DMS53 treated with DMSO at 0.1 percent for 48 hours (cell line): ENCODE measurements around the gene FXYD6.

Experiments used
- DNase-seq: peaks from one replicate; lab custom pipeline; 2025; ENCODE audit not compliant: unreplicated experiment; lab: John Stamatoyannopoulos, UW

Gene FXYD6

DNA sequence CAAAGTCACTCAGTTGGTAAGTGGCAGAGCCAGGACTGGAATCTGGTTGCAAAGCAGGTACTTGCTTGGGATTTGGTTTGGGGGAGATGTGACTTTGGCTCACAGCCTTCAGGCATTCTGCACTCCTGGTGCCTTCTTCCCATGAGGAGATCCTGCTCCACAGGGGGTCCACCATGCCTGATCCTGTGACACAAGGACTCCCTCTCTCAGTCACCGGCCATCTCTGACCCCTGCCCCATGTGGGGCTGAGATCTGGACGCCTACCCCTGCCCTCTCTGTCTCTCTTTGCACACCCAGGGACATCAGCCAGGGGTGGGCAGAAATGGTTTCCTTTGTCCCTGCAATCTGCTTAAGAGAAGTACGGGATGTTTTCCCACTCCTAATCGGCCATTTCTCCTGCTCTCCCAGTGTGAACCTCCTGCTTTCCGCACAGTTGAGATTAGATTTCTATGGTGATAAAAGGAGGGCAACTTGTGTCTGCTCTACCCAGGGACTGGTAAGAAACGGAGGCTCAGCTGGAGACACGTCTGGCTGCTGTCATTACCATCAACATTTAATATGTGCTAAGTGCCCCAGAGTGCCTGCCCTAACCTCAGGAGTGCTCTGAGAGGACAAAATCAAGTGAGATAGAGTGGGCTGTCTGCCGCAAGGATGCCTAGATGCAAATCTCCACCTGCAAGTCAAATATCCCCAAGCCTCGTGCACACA, 11.1 kb upstream of the FXYD6 start:
- DNase-seq: no peak

DNA sequence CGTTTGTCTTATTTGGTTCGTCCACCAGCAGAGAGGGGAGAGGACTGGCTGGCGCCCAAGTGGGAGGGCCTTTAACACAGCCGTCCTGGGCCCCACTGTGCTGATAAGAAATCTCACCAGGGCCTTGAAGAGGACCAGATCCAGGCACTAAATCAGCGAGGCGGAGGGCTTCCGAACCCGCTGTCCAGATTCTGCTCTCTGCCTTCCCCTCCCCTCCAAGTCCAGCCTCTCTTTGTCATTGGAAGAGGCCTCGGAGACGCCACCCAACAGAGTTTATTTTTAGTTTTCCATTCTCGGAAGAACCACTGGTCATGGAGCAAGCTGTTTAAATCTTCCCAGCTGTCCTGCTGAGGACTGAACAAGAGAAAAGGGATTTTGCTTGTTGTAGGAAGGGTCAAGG, 9.3 kb upstream of the FXYD6 start:
- DNase-seq: no peak

DNA sequence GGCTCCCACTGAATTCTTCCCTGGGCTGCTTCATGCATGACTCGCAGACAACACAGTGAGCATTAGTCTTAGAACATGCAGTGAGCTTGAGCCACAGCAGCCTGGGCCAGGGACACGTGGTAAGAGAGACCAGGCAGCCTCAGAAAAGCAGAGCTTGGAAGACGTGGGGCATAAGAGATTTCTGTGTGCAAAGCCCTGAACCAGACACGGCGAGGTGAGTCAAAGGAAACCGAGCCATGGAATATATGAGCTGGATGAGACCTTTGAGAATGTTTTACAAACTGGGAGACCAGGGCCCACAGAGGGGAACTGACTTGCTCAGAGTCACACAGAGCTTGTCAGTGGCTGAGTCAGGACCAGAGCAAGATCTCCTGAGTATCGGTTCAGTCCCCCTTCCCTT, 8.5 kb upstream of the FXYD6 start:
- no peak for DNase-seq

DNA sequence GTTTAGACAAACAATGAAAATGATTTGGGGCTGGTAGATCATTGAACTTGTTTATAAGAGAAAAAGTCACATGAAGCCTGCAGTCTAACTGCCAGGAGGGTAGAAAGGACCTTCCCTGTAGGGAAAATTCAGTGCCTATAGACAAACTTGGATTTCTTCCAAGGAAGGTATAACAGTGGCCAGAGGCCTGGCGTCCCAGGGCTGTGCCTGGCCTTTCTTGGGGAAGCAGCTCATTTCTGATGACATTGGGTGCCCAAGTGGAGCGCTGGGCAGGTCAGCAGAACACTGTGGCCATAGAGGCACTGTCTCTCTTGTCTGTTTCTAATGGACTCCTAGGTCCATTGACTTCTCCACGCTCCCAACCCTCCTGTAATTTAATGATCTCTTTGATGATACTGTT, 6.6 kb upstream of the FXYD6 start:
- DNase-seq: no peak

DNA sequence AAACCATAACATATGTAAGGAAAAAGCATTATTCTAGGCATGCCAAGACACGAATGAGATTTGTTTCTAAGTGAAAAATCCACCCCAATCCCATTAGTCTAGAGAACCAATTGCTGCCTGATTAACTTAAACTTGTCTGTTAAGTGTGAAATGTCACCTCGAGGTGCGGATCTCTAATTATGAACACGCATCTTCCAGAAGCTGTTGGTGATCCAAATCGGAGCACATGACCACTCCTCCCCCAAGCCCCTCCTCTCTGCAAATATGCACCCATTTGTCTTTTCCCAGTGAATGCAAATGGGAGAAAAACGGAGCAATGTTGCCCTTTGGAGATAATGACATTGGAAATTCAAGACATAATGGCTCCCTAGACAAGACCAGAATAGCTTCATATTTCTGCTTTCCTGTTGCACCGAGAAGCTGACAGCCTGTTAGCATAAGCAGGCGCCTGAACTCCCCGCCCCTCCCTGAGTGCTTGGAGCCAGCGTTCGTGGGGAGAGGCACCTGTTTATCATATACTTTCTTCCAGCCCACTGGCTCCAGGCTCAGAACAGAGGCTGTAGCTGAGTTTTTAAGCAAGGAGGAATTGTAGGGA, 6.0 kb upstream of the FXYD6 start:
- DNase-seq: no peak

DNA sequence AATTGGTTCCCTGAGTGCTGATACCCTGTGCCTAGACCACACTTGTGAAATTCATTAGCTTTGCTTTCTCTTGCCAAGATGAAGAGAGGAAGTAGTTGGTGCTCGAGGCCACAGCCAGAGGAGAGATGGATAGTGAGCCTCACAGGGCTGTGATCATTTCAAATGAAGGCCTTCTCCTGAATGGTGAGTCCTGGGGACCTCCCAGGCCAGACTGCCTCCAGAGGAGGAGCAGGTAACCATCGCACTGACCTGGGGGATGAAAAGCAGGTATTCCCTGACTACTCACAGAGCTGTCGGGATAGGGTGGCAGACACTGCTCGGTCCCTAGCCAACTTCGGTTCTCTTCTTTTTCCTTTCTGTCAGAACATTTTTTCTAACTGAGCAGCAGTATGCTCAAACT, 4.8 kb upstream of the FXYD6 start:
- no peak for DNase-seq

DNA sequence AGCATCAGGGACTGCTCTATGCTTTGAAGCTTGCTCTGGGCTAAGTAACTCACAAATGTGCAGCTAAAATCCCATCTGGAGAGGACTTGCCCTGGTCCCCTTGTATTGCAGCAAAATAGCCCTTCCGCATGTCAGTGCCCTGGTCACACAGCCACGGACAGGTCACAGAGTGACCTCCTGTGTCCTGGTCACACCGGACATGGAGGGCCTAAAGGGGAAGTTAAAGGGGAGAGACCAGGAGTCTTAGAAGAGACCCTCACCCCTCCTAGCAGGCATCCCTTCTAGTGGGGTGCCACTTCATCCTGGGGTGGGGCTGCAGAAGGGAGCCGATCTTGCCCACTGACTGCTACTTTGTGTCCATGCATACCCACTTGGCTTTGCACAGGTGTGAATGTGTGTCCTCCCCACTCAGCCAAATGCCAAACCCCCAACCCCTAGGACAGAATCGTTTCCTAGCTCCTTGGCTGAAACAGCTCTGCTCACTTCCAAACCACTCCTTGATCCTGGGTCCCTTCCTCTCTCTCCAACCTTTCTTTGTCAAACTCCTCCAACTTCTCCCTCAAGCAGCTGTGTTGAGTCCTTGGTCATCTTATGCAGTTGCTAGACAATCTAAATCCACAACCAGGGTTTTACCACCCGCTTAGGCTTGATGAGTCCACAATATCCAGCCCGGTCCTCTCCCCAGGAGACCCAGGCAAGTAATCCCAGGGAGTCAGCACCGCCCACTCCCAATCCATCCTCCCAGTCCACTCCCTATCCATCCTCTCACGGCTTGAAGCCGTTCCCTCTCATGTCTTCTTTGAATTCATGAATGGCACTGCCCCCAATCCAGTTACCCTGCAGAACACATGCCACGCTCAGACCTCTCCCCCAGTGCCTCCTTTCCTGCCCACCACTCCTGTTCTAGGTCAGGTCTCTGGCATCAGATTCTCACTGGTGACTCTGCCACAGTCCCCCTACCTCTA, 3.3 kb upstream of the FXYD6 start:
- DNase-seq: no peak

DNA sequence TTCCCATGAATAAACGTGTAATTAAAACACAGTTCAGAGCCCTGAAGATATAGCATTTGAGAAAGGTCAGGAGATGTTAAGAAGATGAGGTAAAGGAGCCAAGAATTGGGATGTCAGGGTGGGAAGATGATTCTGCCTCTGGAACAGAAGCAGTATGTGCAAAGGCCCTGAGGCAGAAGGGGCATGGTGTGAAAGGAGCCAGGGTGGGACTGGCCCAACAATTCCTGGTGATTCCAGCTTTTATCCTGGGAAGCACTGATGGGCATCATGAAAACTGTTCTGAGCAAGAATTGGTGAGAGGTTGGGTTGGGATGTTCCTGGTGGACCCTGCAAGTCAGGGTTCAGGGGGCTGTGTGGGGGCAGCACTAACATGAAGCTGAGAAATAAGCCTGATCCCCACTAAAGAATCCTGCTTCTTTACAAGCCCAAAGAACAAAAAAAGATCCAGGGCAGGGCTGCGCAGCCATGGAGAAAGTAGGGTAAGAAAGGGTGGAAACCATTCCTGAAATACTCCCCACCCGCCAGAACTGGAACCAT, 2.5 kb upstream of the FXYD6 start:
- no peak for DNase-seq

DNA sequence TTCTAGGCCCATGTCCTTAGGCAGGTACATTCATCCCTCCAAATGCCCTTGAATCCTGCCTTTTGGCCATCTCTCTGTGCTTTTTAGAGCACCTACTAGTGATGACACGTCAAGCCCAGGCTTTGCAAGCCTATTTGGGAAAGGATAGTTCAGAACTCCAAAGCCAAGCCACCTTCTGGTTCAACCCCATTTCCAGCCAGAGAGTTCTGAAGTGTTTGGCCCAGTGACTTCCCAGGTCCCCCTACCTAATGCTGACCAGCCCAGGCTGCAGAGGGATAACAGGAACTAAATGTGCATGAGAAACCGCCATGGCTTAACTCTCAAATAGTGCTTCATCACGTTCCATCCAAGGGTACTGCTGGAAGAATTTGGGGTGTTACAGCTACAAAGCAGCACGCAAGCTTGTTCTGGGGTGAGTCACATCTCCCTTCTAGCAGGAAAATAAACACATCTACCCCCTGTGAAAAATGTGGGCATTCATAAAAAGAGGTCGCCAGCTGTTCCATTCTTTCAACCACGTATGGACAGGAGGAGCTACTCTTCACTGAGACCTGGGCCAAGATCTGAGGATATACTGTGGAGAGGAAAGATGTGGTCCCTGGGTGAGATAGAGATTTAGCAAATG, 2.0 kb upstream of the FXYD6 start:
- DNase-seq: no peak

DNA sequence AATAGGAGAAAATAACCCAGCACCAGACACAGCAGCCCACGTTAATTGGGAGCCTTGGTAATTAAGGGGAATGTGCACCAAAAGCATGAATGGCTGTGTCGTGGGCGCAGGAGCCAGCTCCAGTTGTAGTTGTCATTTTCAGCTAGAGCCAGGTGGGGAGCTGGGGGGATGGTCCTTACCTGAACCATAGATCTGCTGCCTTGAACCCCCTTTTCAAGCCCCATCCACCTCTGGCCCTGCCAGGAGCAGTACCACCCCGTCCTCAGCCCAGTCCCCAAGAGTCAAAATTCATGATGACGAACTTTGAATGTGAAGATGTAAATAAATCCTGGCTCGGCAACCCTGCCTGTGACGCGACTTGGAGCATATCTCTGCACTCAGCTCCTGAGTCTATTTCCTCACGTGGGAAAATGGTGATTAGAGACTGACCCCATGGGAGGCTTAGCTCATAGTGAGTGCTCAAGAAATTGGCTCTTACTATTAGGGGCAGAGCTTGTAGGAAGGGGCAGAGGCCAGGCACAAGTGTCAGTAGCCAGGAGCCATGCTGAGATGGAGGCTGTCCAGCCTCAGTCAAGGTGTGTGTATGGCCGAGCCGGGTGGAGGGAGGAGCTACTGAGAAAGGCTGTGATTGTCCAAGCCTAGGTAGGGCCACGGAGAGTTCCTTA, 794 bp upstream of the FXYD6 start:
- no peak for DNase-seq

DNA sequence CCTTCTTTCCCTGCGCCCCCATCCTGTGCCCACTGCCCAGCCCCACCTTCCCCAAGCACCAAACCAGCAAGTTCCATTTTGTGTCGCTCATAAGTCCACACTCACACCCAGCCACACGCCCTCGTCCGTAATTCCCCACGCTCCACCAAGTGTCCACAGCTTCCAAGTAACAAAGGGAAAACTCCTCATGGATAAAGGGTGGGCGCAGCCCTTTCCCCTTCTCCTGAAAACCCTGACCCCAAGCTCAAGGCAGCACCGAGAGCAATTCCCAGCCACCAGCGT, 458 bp downstream of the FXYD6 start:
- DNase-seq: no peak

DNA sequence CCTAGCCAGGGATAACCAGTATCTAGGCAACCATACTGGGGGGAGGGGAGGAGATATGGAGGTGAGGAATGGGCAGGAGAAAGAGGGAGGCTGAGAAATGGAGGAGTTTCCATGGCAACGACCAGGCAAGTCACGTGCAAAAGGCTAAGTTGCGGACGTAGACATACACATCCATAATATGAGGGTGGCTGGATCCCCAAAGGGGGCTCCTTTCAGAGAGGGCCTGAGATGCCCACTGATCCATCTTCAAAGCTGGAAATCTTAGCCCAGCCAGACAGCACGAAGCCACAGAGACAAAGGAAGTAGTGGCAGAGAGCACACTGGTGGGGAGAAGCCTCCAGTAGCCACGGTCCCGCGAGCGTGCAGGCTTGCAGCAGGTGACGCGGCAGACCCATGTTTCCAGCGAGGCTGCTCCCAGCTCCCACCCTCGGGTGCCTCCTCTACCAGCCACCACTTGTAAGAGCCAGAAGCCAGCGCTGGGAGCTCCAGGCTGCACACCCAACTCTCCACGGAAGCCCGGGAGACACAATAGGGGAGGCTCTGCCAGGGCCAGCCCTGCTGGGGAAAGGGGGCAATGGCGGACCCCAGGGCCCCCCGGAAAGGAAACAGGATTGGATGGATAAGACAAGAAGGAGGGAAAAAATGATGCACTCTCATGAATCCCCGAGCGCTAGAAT, 938 bp downstream of the FXYD6 start:
- DNase-seq: peak; percentile 10

DNA sequence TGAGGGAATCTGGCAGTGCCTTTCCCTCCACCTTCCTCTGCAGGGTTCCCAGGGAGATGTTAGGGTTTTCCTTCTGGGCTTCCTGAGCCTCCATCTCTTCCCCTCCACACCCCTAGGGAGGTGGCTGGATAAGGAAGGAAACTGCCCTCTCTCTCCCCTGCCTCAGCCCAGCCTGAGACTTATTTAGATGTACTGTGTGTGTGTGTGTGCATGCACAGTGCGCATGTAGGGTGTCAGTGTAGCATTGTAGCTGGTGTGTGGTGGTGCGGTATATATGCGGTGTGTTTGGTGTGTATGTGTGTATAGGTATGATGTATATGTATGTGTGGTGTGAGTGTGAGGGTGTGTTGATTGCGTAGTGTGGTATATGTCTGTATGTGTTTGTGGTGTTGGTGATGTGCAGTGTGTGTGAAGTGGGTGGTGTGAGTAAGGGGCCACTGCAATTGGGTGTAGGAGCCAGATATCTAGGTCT, 1.5 kb downstream of the FXYD6 start:
- DNase-seq: no peak

DNA sequence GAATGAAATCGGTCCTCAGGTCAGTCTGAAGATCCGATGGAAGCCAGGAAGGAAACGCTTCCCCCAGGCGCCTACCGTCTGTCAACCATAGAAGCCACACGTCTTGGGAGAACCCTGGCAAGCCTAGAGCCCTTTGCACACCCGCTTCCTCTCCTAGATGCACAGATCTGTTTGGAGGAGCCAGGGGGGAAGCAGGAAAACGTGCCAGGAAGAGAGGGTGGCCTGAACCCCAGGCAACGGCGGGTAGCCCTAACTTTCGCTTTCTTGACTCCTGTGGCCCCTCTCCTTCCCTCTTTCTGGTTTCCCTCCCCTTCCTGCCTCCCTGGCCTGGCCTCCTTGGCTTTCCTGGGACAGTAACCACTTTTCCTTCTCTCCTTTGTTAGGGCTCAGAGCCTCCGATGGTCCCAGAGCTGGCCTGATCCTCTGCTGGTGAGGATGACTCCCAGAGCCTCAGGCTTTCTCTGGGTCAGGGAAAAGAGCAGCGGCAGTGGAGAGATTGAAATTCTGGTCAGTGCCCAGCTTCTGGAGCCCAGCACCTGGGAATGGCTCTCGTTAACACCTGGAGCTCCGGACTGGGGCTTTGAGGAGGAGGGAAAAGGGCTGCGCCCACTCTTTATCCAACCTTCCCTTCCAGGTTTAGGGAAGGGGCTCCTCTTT, 2.1 kb downstream of the FXYD6 start:
- DNase-seq: no peak

DNA sequence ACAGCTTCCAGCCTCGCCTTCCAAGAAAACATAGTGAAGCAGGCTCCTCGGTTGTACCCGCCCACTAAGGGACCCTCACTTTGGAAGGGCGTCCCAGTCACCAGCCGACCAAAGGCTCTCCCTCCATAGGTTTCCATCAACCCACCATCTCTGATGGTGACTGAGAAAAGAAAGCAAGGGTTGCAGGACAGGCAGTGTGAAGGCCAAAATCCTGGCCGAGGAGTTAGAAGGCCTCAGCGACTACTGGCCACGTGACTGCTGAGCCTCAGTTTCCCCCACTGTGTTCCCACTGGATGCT, 2.7 kb downstream of the FXYD6 start:
- DNase-seq: no peak

DNA sequence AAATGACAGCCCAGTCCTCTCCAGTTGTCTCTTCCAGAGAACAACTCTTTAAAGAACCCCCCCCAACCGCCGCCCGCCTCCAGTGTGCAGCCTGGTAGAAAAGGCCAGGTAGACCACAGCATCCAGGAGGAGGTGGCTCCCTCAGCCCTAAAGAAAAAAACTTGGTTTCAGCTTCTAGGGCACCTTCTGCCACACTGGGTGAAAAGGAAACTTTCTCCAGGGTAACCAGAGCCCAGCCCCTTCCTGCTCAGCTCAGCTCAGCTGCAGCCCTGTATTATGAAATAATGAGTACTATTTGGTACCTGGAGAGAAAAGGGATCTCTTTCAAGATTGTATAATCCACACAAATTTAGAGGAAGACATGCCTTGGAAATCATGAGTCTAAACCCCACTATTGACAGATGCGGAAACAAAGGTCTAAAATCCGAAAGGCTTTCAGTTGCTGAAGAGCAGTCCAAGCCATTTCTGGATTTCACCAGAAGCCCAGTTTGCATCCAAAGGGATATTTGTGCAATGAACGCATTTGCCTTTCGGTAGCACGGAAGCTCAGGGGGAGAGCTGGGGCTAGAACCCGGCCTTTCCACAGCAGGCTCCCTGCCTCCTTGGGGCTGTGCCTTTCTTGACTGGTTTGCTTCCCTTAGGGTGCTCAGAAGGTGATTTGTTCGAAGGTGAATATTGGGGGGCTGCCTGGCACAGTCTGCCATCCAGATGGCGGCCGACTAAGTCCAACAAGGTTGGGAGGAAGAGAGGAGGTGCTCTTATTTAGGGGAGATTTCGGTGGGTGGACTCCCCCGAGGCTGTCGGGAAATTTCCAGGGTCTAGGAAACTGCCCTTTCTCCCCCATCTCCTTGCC, 3.3 kb downstream of the FXYD6 start:
- DNase-seq: no peak

DNA sequence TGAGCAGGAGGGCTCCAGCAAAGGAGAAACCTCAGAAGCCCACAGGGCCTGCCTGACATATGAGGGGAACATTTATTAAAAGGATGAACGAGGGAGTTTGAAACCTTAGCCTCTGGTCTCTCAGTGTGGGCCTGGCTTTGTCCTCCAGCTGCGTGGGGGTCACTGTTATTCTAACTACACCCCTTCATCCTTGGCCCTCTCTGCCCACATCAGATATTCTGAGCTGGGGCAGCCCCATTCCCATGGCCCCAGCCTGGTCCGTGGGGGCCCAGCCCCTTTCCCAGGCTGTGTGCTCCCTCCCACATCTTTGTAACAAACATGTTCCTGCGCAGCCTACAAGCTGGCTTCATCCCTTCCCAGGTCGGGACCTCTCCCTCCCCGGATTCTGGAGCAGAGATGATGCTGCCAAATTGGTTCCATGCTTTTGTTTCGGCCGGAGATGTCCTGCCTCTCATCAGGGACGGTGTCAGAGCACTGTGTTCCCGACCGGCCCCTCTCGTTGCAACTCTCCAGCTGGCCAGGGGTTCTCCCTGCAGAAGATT, 4.0 kb downstream of the FXYD6 start:
- no peak for DNase-seq

DNA sequence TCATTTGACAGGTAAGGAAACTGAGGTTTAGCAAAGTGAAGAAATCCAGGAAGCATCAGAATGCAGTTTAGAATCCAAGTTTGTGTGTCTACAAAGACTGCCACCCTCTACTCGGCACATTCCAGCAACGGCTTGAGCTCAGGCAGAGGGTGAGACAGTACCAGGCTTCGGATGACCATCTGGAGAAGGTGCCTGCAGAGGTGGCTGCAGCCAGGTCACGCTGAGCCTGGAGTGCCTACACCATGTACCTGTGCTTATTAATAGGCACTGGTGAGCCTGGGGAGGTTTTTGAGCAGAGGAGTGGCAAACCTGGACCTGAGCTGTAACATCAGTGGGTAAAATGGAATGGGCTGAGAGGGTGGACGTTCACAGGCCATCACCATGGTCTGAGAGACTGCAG, 4.7 kb downstream of the FXYD6 start:
- no peak for DNase-seq

DNA sequence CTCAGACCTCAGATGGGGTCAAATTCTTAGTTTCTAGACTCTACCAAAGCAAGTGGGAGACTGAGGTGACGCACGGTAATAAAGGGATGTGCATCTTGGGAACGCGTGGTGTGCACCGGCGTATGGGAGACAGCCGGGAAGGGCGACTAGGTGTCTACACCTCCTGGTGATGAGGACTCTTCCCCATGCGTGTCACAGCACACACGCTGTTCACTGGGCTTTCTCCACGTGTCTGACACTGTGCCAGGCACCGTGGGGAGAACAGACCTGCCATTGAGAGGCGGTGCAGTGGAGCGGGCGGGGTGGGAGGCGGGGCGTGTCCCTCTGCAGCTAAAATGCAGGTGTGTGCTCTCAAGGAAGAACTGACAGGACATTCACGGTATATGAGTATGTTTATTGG, 5.3 kb downstream of the FXYD6 start:
- no peak for DNase-seq
